Measurements from ENCODE around the gene LMTK3.

LMTK3 gene

GRCh38 chr19:48477698-48478338 is 33.8 kb downstream of the LMTK3 start:
- Mint-ChIP-seq H3K27ac (peak overlapping the region; percentile 29), H3K9me3 (no peaks in the 10 kb centered on the region), H3K36me3 (ENCODE audit: low read depth) (peaks cover 61% of the 10 kb centered on the region), H3K4me3 (no peak overlapping the region), H3K4me1 (peaks cover 46% of the 10 kb centered on the region), H3K27me3 (ENCODE audit: low read depth, poor library complexity) (peaks cover 6% of the 10 kb centered on the region)
- no peak for TF ChIP-seq CTCF (IDR thresholded peaks at IDR 0.05)
- no peak for DNase-seq

GRCh38 chr19:48477067-48477685 is 34.5 kb downstream of the LMTK3 start:
- peaks cover 6% of the 10 kb centered on the region for H3K27me3 Mint-ChIP-seq (ENCODE audit: low read depth, poor library complexity)
- no peak overlapping the region for H3K27ac Mint-ChIP-seq
- H3K4me3 Mint-ChIP-seq: no peak overlapping the region
- peaks cover 46% of the 10 kb centered on the region for H3K4me1 Mint-ChIP-seq
- no peak for DNase-seq
- H3K9me3 Mint-ChIP-seq: no peaks in the 10 kb centered on the region
- no peak for TF ChIP-seq CTCF (IDR thresholded peaks at IDR 0.05)
- peaks cover 64% of the 10 kb centered on the region for H3K36me3 Mint-ChIP-seq (ENCODE audit: low read depth)

GRCh38 chr19:48476176-48476575 is 35.5 kb downstream of the LMTK3 start:
- peaks cover 8% of the 10 kb centered on the region for H3K27me3 Mint-ChIP-seq (ENCODE audit: low read depth, poor library complexity)
- no peak for TF ChIP-seq CTCF (IDR thresholded peaks at IDR 0.05)
- H3K36me3 Mint-ChIP-seq (ENCODE audit: low read depth): peaks cover 64% of the 10 kb centered on the region
- DNase-seq: no peak
- H3K4me1 Mint-ChIP-seq: peaks cover 47% of the 10 kb centered on the region
- peak overlapping the region; percentile 64 for H3K27ac Mint-ChIP-seq
- H3K4me3 Mint-ChIP-seq: no peak overlapping the region
- no peaks in the 10 kb centered on the region for H3K9me3 Mint-ChIP-seq

- peaks cover 64% of the 10 kb centered on the region for H3K36me3 Mint-ChIP-seq (ENCODE audit: low read depth)
- peak overlapping the region; percentile 64 for H3K27ac Mint-ChIP-seq
Observed at GRCh38 chr19:48475369-48476068, 36.1 kb downstream of the LMTK3 start.

GRCh38 chr19:48474084-48474592 is 37.5 kb downstream of the LMTK3 start:
- peaks cover 47% of the 10 kb centered on the region for H3K4me1 Mint-ChIP-seq
- peaks cover 62% of the 10 kb centered on the region for H3K36me3 Mint-ChIP-seq (ENCODE audit: low read depth)
- H3K27ac Mint-ChIP-seq: peak overlapping the region; percentile 51
- H3K9me3 Mint-ChIP-seq: no peaks in the 10 kb centered on the region
- peaks cover 2% of the 10 kb centered on the region for H3K27me3 Mint-ChIP-seq (ENCODE audit: low read depth, poor library complexity)
- DNase-seq: no peak
- no peak for TF ChIP-seq CTCF (IDR thresholded peaks at IDR 0.05)
- H3K4me3 Mint-ChIP-seq: no peak overlapping the region

More at GRCh38 chr19:48475369-48476068, 36.1 kb downstream of the LMTK3 start:
- Mint-ChIP-seq H3K4me1 (peaks cover 47% of the 10 kb centered on the region), H3K4me3 (no peak overlapping the region), H3K9me3 (no peaks in the 10 kb centered on the region), H3K27me3 (ENCODE audit: low read depth, poor library complexity) (peaks cover 5% of the 10 kb centered on the region)
- DNase-seq: no peak
- no peak for TF ChIP-seq CTCF (IDR thresholded peaks at IDR 0.05)

All from nephron progenitor cell (in vitro differentiated cells).